B cell (primary cell): ENCODE measurements around the gene OPN1SW. TPM values are rescaled to one million over a fixed set of nuclear protein-coding genes. Genes with fewer than 3 reads are reported as not detected.

ENCODE experiments used
- ATAC-seq: fragments of 200-7000 bp; cut with Tn5 transposase; one replicate; pipeline ENCODE4 v1.10.0; 2021; ENCODE audit warnings: low read depth, mild to moderate bottlenecking, moderate number of reproducible peaks, moderate library complexity
- CTCF ChIA-PET: fragments of 350-600 bp; sonication (Branson Sonifier 250); formaldehyde crosslinking; loops from one replicate; lab custom pipeline; 2021; ENCODE audit warnings: antibody characterized with exemption, inconsistent platforms; lab: Charles Lee
- POLR2A ChIA-PET: fragments of 350-600 bp; sonication (Branson Sonifier 250); formaldehyde crosslinking; loops from one replicate; lab custom pipeline; 2021; ENCODE audit warnings: antibody characterized with exemption; lab: Charles Lee
- DNase-seq: peaks from one replicate; pipeline ENCODE4 v3.0.0; 2013
- H2AFZ ChIP-seq: 2 replicates; pipeline ENCODE4 v1.6.1; 2012; ENCODE audit warnings: mild to moderate bottlenecking, low read depth, low read length; ENCODE audit not compliant: insufficient read depth, poor library complexity, severe bottlenecking
- H3K27ac ChIP-seq, 2 donors: 1 replicate in 1 of 2; 2 replicates in 1 of 2; pipeline ENCODE4 v1.5.1; 2012 to 2013; ENCODE audit warnings: low read length in 2 of 2, mild to moderate bottlenecking in 2 of 2, moderate library complexity in 1 of 2
- H3K27me3 ChIP-seq, 4 experiments: fragments of 200-600 bp in 1 of 4; sonication (generic) in 1 of 4; replicated peaks in 1 of 4; 1 replicate in 2 of 4; 2 replicates in 2 of 4; pipeline versions ENCODE4 v1.6.1 to v1.7.0; 2013 to 2016; ENCODE audit warnings: low read length in 3 of 4, mild to moderate bottlenecking in 2 of 4, mixed read lengths in 1 of 4, moderate library complexity in 1 of 4; ENCODE audit not compliant: insufficient read depth in 4 of 4, control insufficient read depth in 3 of 4; ENCODE audit errors: control extremely low read depth in 1 of 4
- H3K36me3 ChIP-seq, 2 experiments: replicated peaks in 1 of 2; 1 replicate in 1 of 2; 2 replicates in 1 of 2; pipeline versions ENCODE4 v1.6.1 to v1.7.1; 2013; ENCODE audit warnings: low read length in 1 of 2; ENCODE audit not compliant: insufficient read depth in 2 of 2, control insufficient read depth in 1 of 2; ENCODE audit errors: control extremely low read depth in 1 of 2, extremely low read depth in 1 of 2
- H3K4me1 ChIP-seq, 2 donors: fragments of 200-600 bp in 1 of 2; sonication (generic) in 1 of 2; 1 replicate in 1 of 2; 2 replicates in 1 of 2; pipeline versions ENCODE4 v1.5.1 to v1.6.1; 2013 to 2017; ENCODE audit warnings: low read length in 2 of 2; ENCODE audit not compliant: control insufficient read depth in 2 of 2, insufficient read depth in 2 of 2
- H3K4me2 ChIP-seq: replicated peaks from 2 replicates; pipeline ENCODE3; 2012; ENCODE audit warnings: mild to moderate bottlenecking, low read depth, low read length; ENCODE audit not compliant: poor library complexity, severe bottlenecking
- H3K4me3 ChIP-seq, 5 experiments: fragments of 200-600 bp in 1 of 5; sonication (generic) in 1 of 5; 1 replicate in 3 of 5; 2 replicates in 2 of 5; pipeline versions ENCODE4 v1.5.1 to v1.7.0; 2011 to 2016; ENCODE audit warnings: low read length in 4 of 5, mild to moderate bottlenecking in 4 of 5, low read depth in 2 of 5, control low read depth in 1 of 5, moderate library complexity in 1 of 5; ENCODE audit not compliant: insufficient read depth in 1 of 5; ENCODE audit errors: control extremely low read depth in 1 of 5, extremely low read depth in 1 of 5
- H3K79me2 ChIP-seq: fragments of 200-600 bp; sonication (generic); one replicate; pipeline ENCODE4 v1.6.0; 2016; ENCODE audit warnings: low read length; ENCODE audit not compliant: control insufficient read depth, insufficient read depth
- H3K9ac ChIP-seq: fragments of 200-600 bp; sonication (generic); 2 replicates; pipeline ENCODE4 v1.6.1; 2017; ENCODE audit warnings: mild to moderate bottlenecking, low read length, moderate library complexity
- H3K9me3 ChIP-seq, 3 donors: one replicate each; pipeline versions ENCODE4 v1.6.1 to v1.7.1; 2013; ENCODE audit warnings: low read length in 2 of 3; ENCODE audit not compliant: control insufficient read depth in 2 of 3, insufficient read depth in 1 of 3; ENCODE audit errors: control extremely low read depth in 1 of 3
- H4K20me1 ChIP-seq: 2 replicates; pipeline ENCODE4 v1.6.0; 2012; ENCODE audit warnings: mild to moderate bottlenecking, low read length; ENCODE audit not compliant: insufficient read depth, control insufficient read depth, poor library complexity, severe bottlenecking
- H3K27ac Mint-ChIP-seq: one replicate; pipeline ENCODE4 v1.8.0; 2021; ENCODE audit warnings: mixed read lengths
- H3K27me3 Mint-ChIP-seq: one replicate; pipeline ENCODE4 v1.8.0; 2021; ENCODE audit warnings: mixed read lengths
- H3K4me1 Mint-ChIP-seq: one replicate; pipeline ENCODE4 v1.8.0; 2021; ENCODE audit warnings: mixed read lengths
- H3K4me3 Mint-ChIP-seq: one replicate; pipeline ENCODE4 v1.8.0; 2021; ENCODE audit warnings: mixed read lengths
- H3K9me3 Mint-ChIP-seq: one replicate; pipeline ENCODE4 v1.8.0; 2022; ENCODE audit warnings: mixed read lengths; ENCODE audit not compliant: insufficient read depth
- CTCF ChIP-seq: fragments of 200-600 bp; IDR thresholded peaks from one replicate; pipeline ENCODE4 v1.8.0; 2022; ENCODE audit warnings: antibody characterized with exemption, mild to moderate bottlenecking
- EZH2 ChIP-seq: IDR thresholded peaks from 2 replicates; pipeline ENCODE4 v1.6.1; 2012; ENCODE audit warnings: borderline replicate concordance, low read depth, mild to moderate bottlenecking, moderate library complexity, low read length; ENCODE audit not compliant: insufficient read depth, poor library complexity, severe bottlenecking
- WGBS: methylation state at CpG from one replicate; pipeline ENCODE4 v1.1.5; 2013; ENCODE audit warnings: missing lambda C conversion rate; ENCODE audit not compliant: insufficient coverage; 5-methylcytosine and 5-hydroxymethylcytosine counted together
- intact Hi-C: fragments of 100-400 bp; cut with micrococcal nuclease; formaldehyde crosslinking; loops from one replicate; pipeline ENCODE4 v1.10.0; 2022
- polyA plus RNA-seq: library from polyadenylated mRNA; depleted of rRNA; stranded (reverse); fragments of >200 nt; gene quantifications from 2 replicates; pipeline ENCODE4 v1.2.3, GENCODE V29; 2012
- total RNA-seq, 2 donors: library from RNA; stranded (reverse); fragments of 120-200 nt in 1 of 2; gene quantifications; 1 replicate in 1 of 2; 2 replicates in 1 of 2; pipeline versions ENCODE4 v1.2.3 to v1.2.4, GENCODE V29; 2013 to 2022

OPN1SW gene
- total and polyA plus RNA-seq, 2 donors (not counting 1 experiment from before 2014, with no cell fraction given) = not detected

GRCh38 chr7:128804484-128804883 is 28.9 kb upstream of the OPN1SW start:
- Histone ChIP-seq H3K79me2 (no peaks in the 10 kb centered on the region), H3K36me3 (no peaks in the 10 kb centered on the region), H3K4me1 (no peaks in the 10 kb centered on the region), H2AFZ (no peak overlapping the region), H4K20me1 (no peaks in the 10 kb centered on the region), H3K27me3 (no peaks in the 10 kb centered on the region), H3K4me2 (no peak overlapping the region), H3K9ac (no peak overlapping the region), H3K9me3 (no peaks in the 10 kb centered on the region), H3K4me3 (no peak overlapping the region), H3K27ac (no peak overlapping the region)
- no peak for TF ChIP-seq CTCF
- TF ChIP-seq EZH2 = no peak
- DNase-seq (no peak), ATAC-seq (no peak)
- intact Hi-C loops = no loop called here
- H3K27me3 Mint-ChIP-seq = no peaks in the 10 kb centered on the region
- ChIA-PET CTCF (no interaction called here), POLR2A (no interaction called here)
- no peak overlapping the region for H3K27ac Mint-ChIP-seq
- no peak overlapping the region for H3K4me3 Mint-ChIP-seq
- H3K4me1 Mint-ChIP-seq = no peaks in the 10 kb centered on the region
- WGBS = 96% methylated on average over 5 of the region's 6 CpGs
- no peaks in the 10 kb centered on the region for H3K9me3 Mint-ChIP-seq

- no peaks in the 10 kb centered on the region for H3K79me2 ChIP-seq
- H3K36me3 ChIP-seq = no peaks in the 10 kb centered on the region
- no peaks in the 10 kb centered on the region for H3K9me3 Mint-ChIP-seq
- no peak overlapping the region for H3K9ac ChIP-seq
- no peak overlapping the region for H3K4me3 Mint-ChIP-seq
- TF ChIP-seq EZH2 (no peak), CTCF (no peak)
- no peak overlapping the region for H3K4me2 ChIP-seq
- H3K27me3 Mint-ChIP-seq = no peaks in the 10 kb centered on the region
- H3K4me1 ChIP-seq = no peaks in the 10 kb centered on the region
- intact Hi-C loops = no loop called here
- H3K9me3 ChIP-seq = no peaks in the 10 kb centered on the region
- CTCF ChIA-PET = no interaction called here
- WGBS = 86% methylated on average over 1 of the region's 2 CpGs
- H3K27ac ChIP-seq = no peak overlapping the region
- H3K4me3 ChIP-seq = no peak overlapping the region
- ATAC-seq = no peak
- H4K20me1 ChIP-seq = no peaks in the 10 kb centered on the region
- no peaks in the 10 kb centered on the region for H3K4me1 Mint-ChIP-seq
- H3K27ac Mint-ChIP-seq = no peak overlapping the region
- H2AFZ ChIP-seq = no peak overlapping the region
- POLR2A ChIA-PET = no interaction called here
- H3K27me3 ChIP-seq = no peaks in the 10 kb centered on the region
- DNase-seq = no peak
Measured at GRCh38 chr7:128801667-128802418, 26.2 kb upstream of the OPN1SW start.
